Vagina (tissue), 2 donors: ENCODE measurements around the gene NIPAL4.

Experiments
- CTCF ChIP-seq, 3 experiments: fragments of 450-650 bp in 2 of 3; fragments of 200-600 bp in 1 of 3; sonication (generic) in 1 of 3; IDR thresholded peaks; one replicate each; pipeline ENCODE4 v1.5.1; 2017 to 2019; ENCODE audit warnings: antibody characterized with exemption in 3 of 3, mild to moderate bottlenecking in 2 of 3, moderate library complexity in 2 of 3
- POLR2A ChIP-seq, 2 donors: fragments of 450-650 bp; IDR thresholded peaks; one replicate each; pipeline ENCODE4 v1.6.1; 2017; ENCODE audit warnings: antibody characterized with exemption in 2 of 2, mild to moderate bottlenecking in 2 of 2, moderate library complexity in 2 of 2
- POLR2AphosphoS5 ChIP-seq, 2 donors: sonication (generic); formaldehyde crosslinking; IDR thresholded peaks; one replicate each; pipeline ENCODE4 v1.9.0; 2017; ENCODE audit warnings: antibody characterized with exemption in 2 of 2, mild to moderate bottlenecking in 2 of 2, low read depth in 1 of 2; ENCODE audit not compliant: insufficient read depth in 1 of 2

GRCh38 chr5:157470631-157471030 is 10.6 kb downstream of the NIPAL4 start:
- TF ChIP-seq POLR2AphosphoS5 (IDR thresholded peaks at IDR 0.05; ENCODE audit: insufficient read depth in 1 of 2, low read depth in 1 of 2), result no peak
- TF ChIP-seq CTCF (IDR thresholded peaks at IDR 0.05), result no peak
- TF ChIP-seq POLR2A (IDR thresholded peaks at IDR 0.05), result no peak
